ENCODE results near the gene FIBIN.

The FIBIN gene

GRCh38 chr11:26953770-26954392 is 40.0 kb upstream of the FIBIN start:
- Histone ChIP-seq H3K9me3 (ENCODE audit: insufficient read depth, low read length, severe bottlenecking) (no peaks in the 10 kb centered on the region), H3K9ac (ENCODE audit: low read depth, low read length) (no peak overlapping the region), H3K27me3 (ENCODE audit: insufficient read depth, low read length, poor library complexity) (no peaks in the 10 kb centered on the region), H3K4me3 (ENCODE audit: low read depth in 1 of 2, low read length in 2 of 2) (no peak overlapping the region), H3K4me2 (ENCODE audit: insufficient read depth, low read length) (no peak overlapping the region), H2AFZ (ENCODE audit: low read depth, low read length) (no peak overlapping the region), H3K79me2 (ENCODE audit: insufficient read depth, low read length) (no peaks in the 10 kb centered on the region), H3K27ac (ENCODE audit: low read length) (no peak overlapping the region), H3K36me3 (ENCODE audit: insufficient read depth, low read length) (no peaks in the 10 kb centered on the region), H4K20me1 (ENCODE audit: insufficient read depth, low read length) (no peaks in the 10 kb centered on the region), H3K4me1 (ENCODE audit: insufficient read depth, low read length) (no peaks in the 10 kb centered on the region)
- DNase-seq (no peak), ATAC-seq (ENCODE audit: insufficient read depth, low read depth) (no peak)
- TF ChIP-seq CTCF (IDR thresholded peaks at IDR 0.05; ENCODE audit: borderline replicate concordance, extremely low read depth, low read length, poor library complexity, severe bottlenecking) (no peak), EZH2 (IDR thresholded peaks at IDR 0.05; ENCODE audit: borderline replicate concordance, low read depth, low read length, severe bottlenecking) (no peak)

DNA sequence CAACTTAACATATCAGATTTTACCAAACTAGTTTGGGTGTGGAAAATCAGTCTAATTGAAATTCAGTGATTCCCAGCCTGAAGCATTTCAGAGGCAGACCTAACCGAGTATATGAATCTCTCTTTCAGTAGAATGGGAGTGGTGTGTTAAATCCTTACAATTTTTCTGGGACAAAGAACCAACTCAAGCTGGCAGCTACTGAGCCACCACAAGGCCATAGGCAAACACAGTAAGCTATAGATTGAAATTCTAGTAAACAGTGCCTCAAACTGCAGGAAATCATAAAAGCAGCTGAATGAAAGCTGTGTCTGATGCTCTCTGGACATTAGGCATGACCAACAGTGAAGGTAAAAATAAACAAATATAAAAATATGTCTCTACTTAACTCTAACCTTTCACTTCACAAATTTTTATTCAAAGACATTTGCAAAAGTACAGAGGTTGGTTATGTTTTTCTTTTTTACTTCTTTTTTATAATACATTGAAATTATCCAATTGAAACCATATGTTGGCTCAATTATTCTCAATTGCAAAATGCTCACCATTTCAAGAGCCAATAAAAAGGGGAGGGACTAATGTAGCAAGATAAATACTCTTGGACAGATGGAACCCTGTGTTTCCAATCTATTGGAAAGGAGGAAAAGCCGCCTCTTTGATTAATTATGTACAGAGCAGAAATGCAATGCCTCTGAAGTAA is 35.8 kb upstream of the FIBIN start:
- DNase-seq (no peak), ATAC-seq (ENCODE audit: insufficient read depth, low read depth) (no peak)
- Histone ChIP-seq H3K4me3 (ENCODE audit: low read depth in 1 of 2, low read length in 2 of 2) (no peak overlapping the region), H3K9ac (ENCODE audit: low read depth, low read length) (no peak overlapping the region), H3K9me3 (ENCODE audit: insufficient read depth, low read length, severe bottlenecking) (no peaks in the 10 kb centered on the region), H3K4me1 (ENCODE audit: insufficient read depth, low read length) (no peaks in the 10 kb centered on the region), H2AFZ (ENCODE audit: low read depth, low read length) (no peak overlapping the region), H3K4me2 (ENCODE audit: insufficient read depth, low read length) (no peak overlapping the region), H3K79me2 (ENCODE audit: insufficient read depth, low read length) (no peaks in the 10 kb centered on the region), H4K20me1 (ENCODE audit: insufficient read depth, low read length) (no peaks in the 10 kb centered on the region), H3K27me3 (ENCODE audit: insufficient read depth, low read length, poor library complexity) (no peaks in the 10 kb centered on the region), H3K27ac (ENCODE audit: low read length) (no peak overlapping the region), H3K36me3 (ENCODE audit: insufficient read depth, low read length) (no peaks in the 10 kb centered on the region)
- no peak for TF ChIP-seq EZH2 (IDR thresholded peaks at IDR 0.05; ENCODE audit: borderline replicate concordance, low read depth, low read length, severe bottlenecking)
- no peak for TF ChIP-seq CTCF (IDR thresholded peaks at IDR 0.05; ENCODE audit: borderline replicate concordance, extremely low read depth, low read length, poor library complexity, severe bottlenecking)

DNA sequence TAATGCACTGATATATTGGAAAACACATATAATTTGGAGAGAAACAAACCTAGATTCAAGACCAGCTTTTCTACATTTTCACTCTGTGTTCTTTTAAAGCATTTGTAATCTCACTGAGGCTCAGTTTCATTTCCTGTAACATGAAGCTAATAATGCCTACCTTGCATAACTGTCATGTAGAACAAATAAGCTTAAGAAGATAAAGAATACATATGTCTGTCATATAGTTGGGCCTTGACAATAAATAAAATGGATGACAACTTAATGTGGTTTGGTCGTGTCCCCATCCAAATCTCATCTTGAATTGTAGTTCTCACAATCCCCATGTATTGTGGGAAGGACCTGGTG is 35.2 kb upstream of the FIBIN start:
- H3K27me3 ChIP-seq (ENCODE audit: insufficient read depth, low read length, poor library complexity), result no peaks in the 10 kb centered on the region
- H4K20me1 ChIP-seq (ENCODE audit: insufficient read depth, low read length), result no peaks in the 10 kb centered on the region
- H3K27ac ChIP-seq (ENCODE audit: low read length), result no peak overlapping the region
- no peak for DNase-seq
- no peak for ATAC-seq (ENCODE audit: insufficient read depth, low read depth)
- no peaks in the 10 kb centered on the region for H3K36me3 ChIP-seq (ENCODE audit: insufficient read depth, low read length)
- H3K9ac ChIP-seq (ENCODE audit: low read depth, low read length), result no peak overlapping the region
- no peak overlapping the region for H3K4me3 ChIP-seq (ENCODE audit: low read depth in 1 of 2, low read length in 2 of 2)
- no peak overlapping the region for H3K4me2 ChIP-seq (ENCODE audit: insufficient read depth, low read length)
- no peaks in the 10 kb centered on the region for H3K9me3 ChIP-seq (ENCODE audit: insufficient read depth, low read length, severe bottlenecking)
- no peaks in the 10 kb centered on the region for H3K79me2 ChIP-seq (ENCODE audit: insufficient read depth, low read length)
- no peaks in the 10 kb centered on the region for H3K4me1 ChIP-seq (ENCODE audit: insufficient read depth, low read length)
- no peak overlapping the region for H2AFZ ChIP-seq (ENCODE audit: low read depth, low read length)
- TF ChIP-seq EZH2 (IDR thresholded peaks at IDR 0.05; ENCODE audit: borderline replicate concordance, low read depth, low read length, severe bottlenecking) (no peak), CTCF (IDR thresholded peaks at IDR 0.05; ENCODE audit: borderline replicate concordance, extremely low read depth, low read length, poor library complexity, severe bottlenecking) (no peak)
